ENCODE data around the gene GPRIN1.

GRCh38 chr5:176578391-176578808, 31.6 kb downstream of the GPRIN1 start:
- TF ChIP-seq CTCF (IDR thresholded peaks at IDR 0.05; ENCODE audit: low read depth, low read length, poor library complexity, severe bottlenecking) (peak; percentile 76), EZH2phosphoT487 (IDR thresholded peaks at IDR 0.05; ENCODE audit: borderline replicate concordance, low read length) (no peak)

Measured in DOHH2 (cell line).